ENCODE measurements around the gene YBEY. TPM values are rescaled to one million over a fixed set of nuclear protein-coding genes. Genes with fewer than 3 reads are reported as not detected.

YBEY gene
- total RNA-seq, 2 donors from 2014 or later: 8.0 to 12.4 TPM

- intact Hi-C loops (cut with DNase I): loop anchor here (10.0 kb wide), 1 partner anchor 105 kb away; the partner anchor contains the start of gene LSS
Observed at GRCh38 chr21:46329796-46330195, 43.7 kb downstream of the YBEY start.

DNA sequence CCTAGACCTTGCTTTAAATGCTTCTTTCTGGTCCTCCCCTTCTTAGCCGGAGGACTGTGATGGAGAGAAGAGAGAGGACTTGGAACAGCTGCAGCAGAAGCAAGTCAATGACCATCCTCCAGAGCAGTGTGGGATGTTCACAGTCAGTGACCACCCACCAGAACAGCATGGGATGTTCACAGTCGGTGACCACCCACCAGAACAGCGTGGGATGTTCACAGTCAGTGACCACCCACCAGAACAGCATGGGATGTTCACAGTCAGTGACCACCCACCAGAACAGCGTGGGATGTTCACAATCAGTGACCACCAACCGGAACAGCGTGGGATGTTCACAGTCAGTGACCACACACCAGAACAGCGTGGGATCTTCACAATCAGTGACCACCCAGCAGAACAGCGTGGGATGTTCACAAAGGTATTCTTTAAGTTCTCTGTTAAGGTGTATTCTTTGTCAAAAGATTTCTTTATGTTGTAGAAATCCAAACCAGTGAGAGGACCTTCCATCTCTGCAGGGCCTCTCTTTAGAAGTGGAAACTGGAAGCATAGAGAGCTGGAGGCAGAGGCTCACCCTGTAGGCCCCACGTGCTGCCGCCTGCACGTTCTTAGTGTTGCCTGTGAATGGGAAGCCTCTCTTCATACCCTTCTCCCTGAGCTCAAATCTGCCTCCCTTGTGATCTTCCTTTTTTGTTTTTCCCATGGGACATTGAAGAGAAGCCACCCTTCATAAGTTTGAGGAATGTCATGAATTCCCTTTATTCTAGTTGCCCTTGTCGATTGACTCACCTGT, 48.4 kb downstream of the YBEY start:
- DNase-seq: no peak
- TF ChIP-seq, protein P1, sequence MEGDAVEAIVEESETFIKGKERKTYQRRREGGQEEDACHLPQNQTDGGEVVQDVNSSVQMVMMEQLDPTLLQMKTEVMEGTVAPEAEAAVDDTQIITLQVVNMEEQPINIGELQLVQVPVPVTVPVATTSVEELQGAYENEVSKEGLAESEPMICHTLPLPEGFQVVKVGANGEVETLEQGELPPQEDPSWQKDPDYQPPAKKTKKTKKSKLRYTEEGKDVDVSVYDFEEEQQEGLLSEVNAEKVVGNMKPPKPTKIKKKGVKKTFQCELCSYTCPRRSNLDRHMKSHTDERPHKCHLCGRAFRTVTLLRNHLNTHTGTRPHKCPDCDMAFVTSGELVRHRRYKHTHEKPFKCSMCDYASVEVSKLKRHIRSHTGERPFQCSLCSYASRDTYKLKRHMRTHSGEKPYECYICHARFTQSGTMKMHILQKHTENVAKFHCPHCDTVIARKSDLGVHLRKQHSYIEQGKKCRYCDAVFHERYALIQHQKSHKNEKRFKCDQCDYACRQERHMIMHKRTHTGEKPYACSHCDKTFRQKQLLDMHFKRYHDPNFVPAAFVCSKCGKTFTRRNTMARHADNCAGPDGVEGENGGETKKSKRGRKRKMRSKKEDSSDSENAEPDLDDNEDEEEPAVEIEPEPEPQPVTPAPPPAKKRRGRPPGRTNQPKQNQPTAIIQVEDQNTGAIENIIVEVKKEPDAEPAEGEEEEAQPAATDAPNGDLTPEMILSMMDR (IDR thresholded peaks at IDR 0.05): no peak
- no peak overlapping the region for H3K9ac ChIP-seq (ENCODE audit: low read depth in 2 of 2, low read length in 2 of 2)
- H3K4me1 ChIP-seq: no peaks in the 10 kb centered on the region
- no peaks in the 10 kb centered on the region for H3K27me3 ChIP-seq
- H3K27ac ChIP-seq: no peak overlapping the region
- H3K9me3 ChIP-seq: no peaks in the 10 kb centered on the region
- intact Hi-C loops (cut with DNase I): no loop called here
- H3K36me3 ChIP-seq: no peaks in the 10 kb centered on the region
- H3K4me3 ChIP-seq: no peak overlapping the region

More at GRCh38 chr21:46329796-46330195, 43.7 kb downstream of the YBEY start:
- H3K4me3 ChIP-seq: no peak overlapping the region
- no peak overlapping the region for H3K27ac ChIP-seq
- H3K9me3 ChIP-seq: no peaks in the 10 kb centered on the region
- TF ChIP-seq, protein P1 (IDR thresholded peaks at IDR 0.05): no peak
- no peaks in the 10 kb centered on the region for H3K27me3 ChIP-seq
- H3K4me1 ChIP-seq: no peaks in the 10 kb centered on the region
- no peaks in the 10 kb centered on the region for H3K36me3 ChIP-seq
- no peak for DNase-seq
- H3K9ac ChIP-seq (ENCODE audit: low read depth in 2 of 2, low read length in 2 of 2): no peak overlapping the region

GRCh38 chr21:46336603-46337002, 50.5 kb downstream of the YBEY start:
- Histone ChIP-seq H3K4me3 (no peak overlapping the region), H3K27me3 (no peaks in the 10 kb centered on the region), H3K9ac (ENCODE audit: low read depth in 2 of 2, low read length in 2 of 2) (no peak overlapping the region), H3K4me1 (no peaks in the 10 kb centered on the region), H3K9me3 (no peaks in the 10 kb centered on the region), H3K36me3 (no peaks in the 10 kb centered on the region), H3K27ac (no peak overlapping the region)
- TF ChIP-seq, protein P1 (IDR thresholded peaks at IDR 0.05): no peak
- DNase-seq: no peak
- intact Hi-C loops (cut with DNase I): no loop called here

- no peak for DNase-seq
- H3K9ac ChIP-seq (ENCODE audit: low read depth in 2 of 2, low read length in 2 of 2): no peak overlapping the region
- no peak overlapping the region for H3K27ac ChIP-seq
- intact Hi-C loops (cut with DNase I): no loop called here
- no peaks in the 10 kb centered on the region for H3K27me3 ChIP-seq
- no peaks in the 10 kb centered on the region for H3K4me1 ChIP-seq
- no peaks in the 10 kb centered on the region for H3K9me3 ChIP-seq
- TF ChIP-seq, protein P1 (IDR thresholded peaks at IDR 0.05): no peak
- no peak overlapping the region for H3K4me3 ChIP-seq
- H3K36me3 ChIP-seq: no peaks in the 10 kb centered on the region
Observed at GRCh38 chr21:46340998-46341397, 54.9 kb downstream of the YBEY start.

DNA sequence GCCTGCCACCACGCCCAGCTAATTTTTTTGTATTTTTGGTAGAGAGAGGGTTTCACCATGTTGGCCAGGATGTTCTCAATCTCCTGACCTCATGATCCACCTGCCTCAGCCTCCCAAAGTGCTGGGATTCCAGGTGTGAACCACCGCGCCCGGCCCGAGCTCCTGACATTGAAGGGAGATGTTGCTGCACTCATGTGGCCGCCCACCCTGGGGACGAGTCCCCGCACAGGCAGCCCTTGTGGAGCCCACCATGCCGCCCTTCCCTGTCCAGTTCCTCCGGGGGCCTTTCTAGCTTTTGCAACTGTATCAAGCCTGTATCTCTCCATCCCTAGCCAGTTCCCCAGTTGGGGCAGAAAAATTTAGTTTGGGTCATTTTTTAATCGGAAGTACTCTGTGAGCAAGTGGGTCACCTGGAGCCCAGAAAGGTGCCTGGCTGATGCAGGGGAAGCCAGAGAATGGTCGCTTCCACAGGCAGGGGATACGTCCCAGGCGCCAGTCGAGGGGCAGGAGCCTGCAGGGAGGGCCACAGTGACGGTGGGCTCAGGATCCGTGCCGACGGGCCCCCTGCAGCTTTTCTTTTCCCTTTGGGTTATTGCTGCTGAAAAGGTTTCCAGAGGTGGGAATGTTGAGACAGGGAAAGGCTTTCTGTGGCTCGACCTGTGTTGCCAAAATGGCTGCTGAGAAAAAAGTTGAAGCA, 58.2 kb downstream of the YBEY start:
- intact Hi-C loops (cut with DNase I): no loop called here
- no peak overlapping the region for H3K9ac ChIP-seq (ENCODE audit: low read depth in 2 of 2, low read length in 2 of 2)
- peaks cover 5% of the 10 kb centered on the region for H3K36me3 ChIP-seq
- no peak overlapping the region for H3K27ac ChIP-seq
- TF ChIP-seq, protein P1 (IDR thresholded peaks at IDR 0.05): no peak
- no peaks in the 10 kb centered on the region for H3K9me3 ChIP-seq
- no peak for DNase-seq
- no peak overlapping the region for H3K4me3 ChIP-seq
- no peaks in the 10 kb centered on the region for H3K27me3 ChIP-seq
- H3K4me1 ChIP-seq: no peaks in the 10 kb centered on the region

Measured in colonic mucosa (tissue), 4 donors.